ENCODE results near the gene KCNQ1. TPM values are rescaled to one million over a fixed set of nuclear protein-coding genes. Genes with fewer than 3 reads are reported as not detected.

The KCNQ1 gene
- total and polyA plus RNA-seq, 2 experiments from 2014 or later: 0.45 to 0.87 TPM

GRCh38 chr11:2581931-2582350 is 137.1 kb downstream of the KCNQ1 start (continued):
- TF ChIP-seq REST (IDR thresholded peaks at IDR 0.05; ENCODE audit: unreplicated experiment) (no peak), CREB1 (CRISPR knock-in tag; IDR thresholded peaks at IDR 0.05; ENCODE audit: low read depth) (no peak), ETS1 (IDR thresholded peaks at IDR 0.05) (no peak), NANOG (IDR thresholded peaks at IDR 0.05; ENCODE audit: borderline replicate concordance) (no peak), ZNF114 (CRISPR knock-in tag; IDR thresholded peaks at IDR 0.05) (no peak), POLR2AphosphoS5 (IDR thresholded peaks at IDR 0.05; ENCODE audit: low read depth) (no peak), EZH2phosphoT487 (IDR thresholded peaks at IDR 0.05; ENCODE audit: unreplicated experiment) (no peak)

GRCh38 chr11:2582351-2582945 is 137.6 kb downstream of the KCNQ1 start:
- Mint-ChIP-seq H3K36me3 (ENCODE audit: low read depth) (no peaks in the 10 kb centered on the region), H3K27ac (no peak overlapping the region), H3K4me1 (no peaks in the 10 kb centered on the region), H3K27me3 (ENCODE audit: insufficient read depth, low read depth, poor library complexity) (peaks cover 52% of the 10 kb centered on the region), H3K9me3 (no peaks in the 10 kb centered on the region), H3K4me3 (no peak overlapping the region)
- peaks cover 36% of the 10 kb centered on the region for H3K27me3 ChIP-seq (ENCODE audit: insufficient read depth)
- H3K4me3 ChIP-seq: no peak overlapping the region
- ATAC-seq (no peak), DNase-seq (ENCODE audit: low spot score) (no peak)
- H4K20me1 ChIP-seq (replicated peaks; ENCODE audit: insufficient read depth): no peaks in the 10 kb centered on the region
- H2AFZ ChIP-seq: no peak overlapping the region
- H3K27ac ChIP-seq (ENCODE audit: low read depth): no peak overlapping the region
- H3F3A ChIP-seq (replicated peaks; ENCODE audit: low read depth): no peaks in the 10 kb centered on the region
- no peaks in the 10 kb centered on the region for H3K79me2 ChIP-seq (replicated peaks; ENCODE audit: insufficient read depth)
- no peaks in the 10 kb centered on the region for H3K4me1 ChIP-seq (ENCODE audit: insufficient read depth)
- H3K9me2 ChIP-seq (ENCODE audit: insufficient read depth): no peaks in the 10 kb centered on the region
- no peak overlapping the region for H3K4me2 ChIP-seq
- no peaks in the 10 kb centered on the region for H3K36me3 ChIP-seq (ENCODE audit: insufficient read depth)
- no peak for TF ChIP-seq CREB1 (CRISPR knock-in tag; IDR thresholded peaks at IDR 0.05; ENCODE audit: low read depth)
- no peak for TF ChIP-seq ZNF114 (CRISPR knock-in tag; IDR thresholded peaks at IDR 0.05)
- TF ChIP-seq ZNF462 (CRISPR knock-in tag; IDR thresholded peaks at IDR 0.05): no peak
- TF ChIP-seq ETS1 (IDR thresholded peaks at IDR 0.05): no peak
- no peak for TF ChIP-seq EZH2 (IDR thresholded peaks at IDR 0.05; ENCODE audit: low read depth, unreplicated experiment)
- TF ChIP-seq EZH2phosphoT487 (IDR thresholded peaks at IDR 0.05; ENCODE audit: unreplicated experiment): no peak
- TF ChIP-seq JUNB (IDR thresholded peaks at IDR 0.05; ENCODE audit: unreplicated experiment): no peak
- no peak for TF ChIP-seq NANOG (IDR thresholded peaks at IDR 0.05; ENCODE audit: borderline replicate concordance)

Data from GM23338 (cell line).